HEK293 (cell line): Measurements from ENCODE around the gene GNAQ.

Experiments
- CTCF ChIP-seq: fragments of 450-650 bp; formaldehyde crosslinking; IDR thresholded peaks from 2 replicates; pipeline ENCODE4 v1.5.1; 2016; ENCODE audit warnings: missing biosample characterization, missing genetic modification characterization
- PRDM10 ChIP-seq: fragments of 450-650 bp; formaldehyde crosslinking; IDR thresholded peaks from 2 replicates; pipeline ENCODE4 v1.5.1; 2016; ENCODE audit warnings: missing biosample characterization, missing genetic modification characterization
- ZBTB44 ChIP-seq: fragments of 450-650 bp; IDR thresholded peaks from 2 replicates; pipeline ENCODE4 v1.5.1; 2018; ENCODE audit warnings: missing biosample characterization, mild to moderate bottlenecking, missing genetic modification characterization
- ZNF324 ChIP-seq: fragments of 450-650 bp; formaldehyde crosslinking; IDR thresholded peaks from 2 replicates; pipeline ENCODE4 v1.5.1; 2016; ENCODE audit warnings: missing biosample characterization, missing genetic modification characterization
- ZNF645 ChIP-seq: fragments of 450-650 bp; formaldehyde crosslinking; IDR thresholded peaks from 2 replicates; pipeline ENCODE4; 2016; ENCODE audit warnings: missing biosample characterization, missing genetic modification characterization

GRCh38 chr9:77779010-77779409, 252.6 kb downstream of the GNAQ start:
- TF ChIP-seq CTCF (tag by site-specific recombination) (no peak), ZNF645 (tag by site-specific recombination) (no peak), ZNF324 (tag by site-specific recombination) (no peak), PRDM10 (no peak), ZBTB44 (no peak)
